ENCODE data around the gene ELFN1. TPM values are rescaled to one million over a fixed set of nuclear protein-coding genes. Genes with fewer than 3 reads are reported as not detected.

The ELFN1 gene
- polyA plus RNA-seq, 4 donors: 0.80 to 2.0 TPM; not detected in 2

- DNase-seq: no peak
- 50 to 74% (median 62%) methylated on average over 23 to 26 of the region's 26 CpGs for whole genome bisulfite sequencing, 3 donors
- H3K36me3 ChIP-seq (ENCODE audit: control insufficient read depth in 3 of 3, insufficient read depth in 2 of 3, low read depth in 1 of 3, low read length in 3 of 3): no peaks in the 10 kb centered on the region
- peaks cover 0 to 3% (median 0%) of the 10 kb centered on the region in 3 donors for H3K27me3 ChIP-seq (ENCODE audit: control insufficient read depth in 3 of 3, insufficient read depth in 3 of 3, low read length in 3 of 3)
- H3K27ac ChIP-seq (ENCODE audit: low read depth in 1 of 3, low read length in 2 of 3): no peak overlapping the region
- FAIRE-seq: no peak
- H3K9me3 ChIP-seq (ENCODE audit: control insufficient read depth in 2 of 2, insufficient read depth in 1 of 2, low read depth in 1 of 2, low read length in 1 of 2): peaks cover 1 to 17% of the 10 kb centered on the region in 2 donors
- H3K4me3 ChIP-seq (ENCODE audit: low read depth in 1 of 3, low read length in 3 of 3): no peak overlapping the region
- H3K4me1 ChIP-seq (ENCODE audit: control insufficient read depth in 3 of 3, insufficient read depth in 2 of 3, low read depth in 1 of 3, low read length in 2 of 3): no peaks in the 10 kb centered on the region
Measured at GRCh38 chr7:1704811-1705738, 35.0 kb downstream of the ELFN1 start.

DNA sequence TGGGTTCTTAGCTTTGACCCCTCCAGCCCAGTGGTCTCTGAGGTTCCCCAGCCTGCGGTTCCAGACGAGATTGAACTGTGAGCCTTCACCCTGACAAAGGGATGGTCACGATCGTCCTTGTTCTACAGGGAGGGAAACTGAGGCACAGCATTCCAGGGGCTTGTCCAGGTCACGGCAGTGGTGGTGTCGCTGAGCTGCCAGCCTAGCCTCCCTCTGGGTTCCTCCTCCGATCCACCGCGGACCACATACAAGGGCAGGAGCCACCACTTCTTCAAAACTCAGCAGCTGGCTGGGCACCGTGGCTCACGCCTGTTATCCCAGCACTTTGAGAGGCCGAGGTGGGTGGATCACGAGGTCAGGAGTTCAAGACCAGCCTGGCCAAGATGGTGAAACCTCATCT lies 35.8 kb downstream of the ELFN1 start:
- peaks cover 0 to 3% (median 0%) of the 10 kb centered on the region in 3 donors for H3K36me3 ChIP-seq (ENCODE audit: control insufficient read depth in 3 of 3, insufficient read depth in 2 of 3, low read depth in 1 of 3, low read length in 3 of 3)
- peaks cover 1 to 21% of the 10 kb centered on the region in 2 donors for H3K9me3 ChIP-seq (ENCODE audit: control insufficient read depth in 2 of 2, insufficient read depth in 1 of 2, low read depth in 1 of 2, low read length in 1 of 2)
- H3K4me3 ChIP-seq (ENCODE audit: low read depth in 1 of 3, low read length in 3 of 3): no peak overlapping the region
- no peak overlapping the region for H3K27ac ChIP-seq (ENCODE audit: low read depth in 1 of 3, low read length in 2 of 3)
- no peak for FAIRE-seq
- DNase-seq: no peak
- 80 to 90% (median 85%) methylated on average over 13 of the region's 13 CpGs for WGBS, 3 donors
- peaks cover 0 to 2% (median 0%) of the 10 kb centered on the region in 3 donors for H3K27me3 ChIP-seq (ENCODE audit: control insufficient read depth in 3 of 3, insufficient read depth in 3 of 3, low read length in 3 of 3)
- H3K4me1 ChIP-seq (ENCODE audit: control insufficient read depth in 3 of 3, insufficient read depth in 2 of 3, low read depth in 1 of 3, low read length in 2 of 3): no peaks in the 10 kb centered on the region

- Histone ChIP-seq H3K27me3 (ENCODE audit: control insufficient read depth in 3 of 3, insufficient read depth in 3 of 3, low read length in 3 of 3) (no peaks in the 10 kb centered on the region), H3K9me3 (ENCODE audit: control insufficient read depth in 2 of 2, insufficient read depth in 1 of 2, low read depth in 1 of 2, low read length in 1 of 2) (peaks cover 1 to 21% of the 10 kb centered on the region in 2 donors), H3K4me1 (ENCODE audit: control insufficient read depth in 3 of 3, insufficient read depth in 2 of 3, low read depth in 1 of 3, low read length in 2 of 3) (no peaks in the 10 kb centered on the region), H3K27ac (ENCODE audit: low read depth in 1 of 3, low read length in 2 of 3) (no peak overlapping the region), H3K36me3 (ENCODE audit: control insufficient read depth in 3 of 3, insufficient read depth in 2 of 3, low read depth in 1 of 3, low read length in 3 of 3) (peaks cover 0 to 3% (median 0%) of the 10 kb centered on the region in 3 donors), H3K4me3 (ENCODE audit: low read depth in 1 of 3, low read length in 3 of 3) (no peak overlapping the region)
- no peak for FAIRE-seq
- WGBS, 3 donors: 48 to 80% (median 70%) methylated on average over 5 of the region's 5 CpGs
- no peak for DNase-seq
Measured at GRCh38 chr7:1706381-1706720, 36.3 kb downstream of the ELFN1 start.

DNA sequence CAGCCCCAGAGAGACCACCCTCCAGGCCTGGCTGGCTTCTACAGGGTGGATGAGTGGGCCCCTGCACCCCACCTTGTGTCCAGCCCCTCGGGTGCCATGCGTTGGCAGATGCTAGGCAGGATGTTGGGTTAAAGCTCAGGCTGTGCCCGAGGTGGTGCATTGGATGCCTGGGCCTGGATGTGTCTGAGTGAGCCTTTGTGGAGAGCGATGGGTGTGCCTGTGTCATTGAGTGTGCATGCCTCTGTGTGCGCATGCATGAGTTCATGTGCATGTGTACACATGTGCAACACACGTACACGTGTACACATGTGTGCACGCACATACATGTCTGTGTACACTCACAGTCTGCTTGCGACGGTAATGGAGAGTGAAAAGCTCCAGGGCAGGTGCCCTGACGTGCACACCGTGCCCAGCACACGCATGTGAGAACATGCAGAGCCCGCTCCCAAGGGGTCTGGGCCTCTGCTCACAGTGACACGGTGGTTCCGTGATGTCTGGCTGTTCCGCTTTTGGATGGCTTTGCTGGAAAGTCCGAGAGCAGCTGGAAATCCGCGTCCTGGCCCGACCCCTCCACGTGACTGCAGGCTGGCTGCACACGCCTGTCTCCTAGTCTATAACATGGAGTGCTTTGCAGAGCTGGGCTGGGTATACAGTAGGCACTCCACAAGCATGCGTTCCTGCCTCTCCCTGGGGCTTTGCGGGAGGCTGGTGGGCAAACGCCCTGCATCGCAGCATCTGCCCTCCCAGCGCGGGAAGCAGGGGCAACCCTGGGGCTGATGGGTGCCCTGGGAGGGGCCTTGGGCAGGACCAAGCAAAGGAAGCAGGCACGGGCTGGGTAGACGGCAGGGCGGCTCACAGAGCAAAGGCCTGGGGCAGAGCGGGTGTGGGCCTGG lies 36.9 kb downstream of the ELFN1 start:
- no peak for FAIRE-seq

GRCh38 chr7:1707756-1708595 lies 37.9 kb downstream of the ELFN1 start:
- Histone ChIP-seq H3K27me3 (ENCODE audit: control insufficient read depth in 3 of 3, insufficient read depth in 3 of 3, low read length in 3 of 3) (peaks cover 0 to 2% (median 0%) of the 10 kb centered on the region in 3 donors), H3K4me3 (ENCODE audit: low read depth in 1 of 3, low read length in 3 of 3) (no peak overlapping the region), H3K9me3 (ENCODE audit: control insufficient read depth in 2 of 2, insufficient read depth in 1 of 2, low read depth in 1 of 2, low read length in 1 of 2) (peaks cover 1 to 17% of the 10 kb centered on the region in 2 donors), H3K36me3 (ENCODE audit: control insufficient read depth in 3 of 3, insufficient read depth in 2 of 3, low read depth in 1 of 3, low read length in 3 of 3) (peaks cover 0 to 3% (median 0%) of the 10 kb centered on the region in 3 donors), H3K27ac (ENCODE audit: low read depth in 1 of 3, low read length in 2 of 3) (no peak overlapping the region), H3K4me1 (ENCODE audit: control insufficient read depth in 3 of 3, insufficient read depth in 2 of 3, low read depth in 1 of 3, low read length in 2 of 3) (no peaks in the 10 kb centered on the region)
- DNase-seq: no peak
- FAIRE-seq: no peak
- WGBS, 3 donors: 66 to 78% (median 71%) methylated on average over 17 of the region's 17 CpGs

More for the DNA sequence above, 36.9 kb downstream of the ELFN1 start:
- peaks cover 0 to 3% (median 0%) of the 10 kb centered on the region in 3 donors for H3K36me3 ChIP-seq (ENCODE audit: control insufficient read depth in 3 of 3, insufficient read depth in 2 of 3, low read depth in 1 of 3, low read length in 3 of 3)
- H3K4me3 ChIP-seq (ENCODE audit: low read depth in 1 of 3, low read length in 3 of 3): no peak overlapping the region
- peaks cover 1 to 21% of the 10 kb centered on the region in 2 donors for H3K9me3 ChIP-seq (ENCODE audit: control insufficient read depth in 2 of 2, insufficient read depth in 1 of 2, low read depth in 1 of 2, low read length in 1 of 2)
- H3K27me3 ChIP-seq (ENCODE audit: control insufficient read depth in 3 of 3, insufficient read depth in 3 of 3, low read length in 3 of 3): no peaks in the 10 kb centered on the region
- DNase-seq: no peak
- H3K27ac ChIP-seq (ENCODE audit: low read depth in 1 of 3, low read length in 2 of 3): no peak overlapping the region
- no peaks in the 10 kb centered on the region for H3K4me1 ChIP-seq (ENCODE audit: control insufficient read depth in 3 of 3, insufficient read depth in 2 of 3, low read depth in 1 of 3, low read length in 2 of 3)
- 68 to 76% (median 73%) methylated on average over 33 of the region's 33 CpGs for WGBS, 3 donors

- 77 to 93% (median 85%) methylated on average over 17 of the region's 17 CpGs for whole genome bisulfite sequencing, 3 donors
- H3K27me3 ChIP-seq (ENCODE audit: control insufficient read depth in 3 of 3, insufficient read depth in 3 of 3, low read length in 3 of 3): peaks cover 0 to 2% (median 0%) of the 10 kb centered on the region in 3 donors
- no peak overlapping the region for H3K4me3 ChIP-seq (ENCODE audit: low read depth in 1 of 3, low read length in 3 of 3)
- no peak for DNase-seq
- no peak overlapping the region for H3K27ac ChIP-seq (ENCODE audit: low read depth in 1 of 3, low read length in 2 of 3)
- H3K4me1 ChIP-seq (ENCODE audit: control insufficient read depth in 3 of 3, insufficient read depth in 2 of 3, low read depth in 1 of 3, low read length in 2 of 3): no peaks in the 10 kb centered on the region
- H3K9me3 ChIP-seq (ENCODE audit: control insufficient read depth in 2 of 2, insufficient read depth in 1 of 2, low read depth in 1 of 2, low read length in 1 of 2): peaks cover 1 to 17% of the 10 kb centered on the region in 2 donors
- no peak for FAIRE-seq
- peaks cover 0 to 3% (median 0%) of the 10 kb centered on the region in 3 donors for H3K36me3 ChIP-seq (ENCODE audit: control insufficient read depth in 3 of 3, insufficient read depth in 2 of 3, low read depth in 1 of 3, low read length in 3 of 3)
Measured at GRCh38 chr7:1708596-1709251, 38.6 kb downstream of the ELFN1 start.

- Histone ChIP-seq H3K4me3 (ENCODE audit: low read depth in 1 of 3, low read length in 3 of 3) (no peak overlapping the region), H3K27me3 (ENCODE audit: control insufficient read depth in 3 of 3, insufficient read depth in 3 of 3, low read length in 3 of 3) (peaks cover 0 to 2% (median 0%) of the 10 kb centered on the region in 3 donors), H3K36me3 (ENCODE audit: control insufficient read depth in 3 of 3, insufficient read depth in 2 of 3, low read depth in 1 of 3, low read length in 3 of 3) (peaks cover 0 to 3% (median 0%) of the 10 kb centered on the region in 3 donors), H3K27ac (ENCODE audit: low read depth in 1 of 3, low read length in 2 of 3) (no peak overlapping the region), H3K9me3 (ENCODE audit: control insufficient read depth in 2 of 2, insufficient read depth in 1 of 2, low read depth in 1 of 2, low read length in 1 of 2) (peaks cover 1 to 17% of the 10 kb centered on the region in 2 donors), H3K4me1 (ENCODE audit: control insufficient read depth in 3 of 3, insufficient read depth in 2 of 3, low read depth in 1 of 3, low read length in 2 of 3) (peaks cover 0 to 4% (median 0%) of the 10 kb centered on the region in 3 donors)
- no peak for FAIRE-seq
- no peak for DNase-seq
- 95 to 96% (median 96%) methylated on average over 10 of the region's 10 CpGs for WGBS, 3 donors
Measured at GRCh38 chr7:1709281-1709680, 39.2 kb downstream of the ELFN1 start.
